ENCODE measurements around the gene ATP6V1G2.

DNA sequence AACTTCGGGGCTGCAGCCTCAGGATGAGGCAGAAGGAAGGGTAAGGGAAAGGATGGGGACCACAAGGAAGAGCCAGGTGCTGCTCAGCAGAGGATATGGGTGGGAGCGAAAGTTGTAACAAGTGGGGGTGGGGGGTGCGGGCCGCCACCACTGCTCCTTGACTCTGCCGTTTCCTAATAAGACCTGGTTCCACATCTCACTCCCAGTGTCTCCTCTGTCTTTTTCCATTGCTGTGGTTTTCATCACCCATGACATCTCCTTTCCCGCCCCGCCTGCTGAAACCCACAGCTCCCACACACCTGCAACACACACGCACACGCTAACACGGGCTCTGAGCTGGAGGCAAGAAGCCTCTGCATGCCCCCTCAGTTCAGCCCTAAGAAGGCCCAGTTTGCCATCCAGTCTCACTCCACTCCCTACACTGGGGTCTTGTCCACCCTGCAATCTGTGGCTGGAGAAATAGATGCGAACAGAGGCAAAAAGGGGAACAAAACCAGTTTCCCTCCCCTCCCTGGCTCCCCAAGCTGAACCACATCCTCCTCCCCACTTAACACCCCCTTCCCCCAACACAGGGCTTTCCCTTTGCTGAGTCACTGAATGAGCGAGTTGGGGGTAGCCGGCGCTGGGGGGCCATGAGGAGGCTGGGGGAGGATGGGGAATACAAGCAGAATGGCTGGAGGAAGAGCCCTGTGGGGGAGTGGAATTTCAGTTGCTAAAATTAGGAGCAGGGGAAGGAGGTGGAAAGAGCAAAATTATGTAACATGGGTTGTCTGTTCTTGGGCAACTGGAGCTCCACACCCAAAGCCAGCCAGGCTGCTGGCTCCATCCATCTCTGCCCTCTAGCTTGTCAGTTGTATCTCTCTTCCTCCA lies 12.5 kb upstream of the ATP6V1G2 start:
- TF ChIP-seq CTCF (IDR thresholded peaks at IDR 0.05) (no peak), EZH2 (IDR thresholded peaks at IDR 0.05) (no peak), EZH2phosphoT487 (IDR thresholded peaks at IDR 0.05) (no peak)

Data from neural progenitor cell (in vitro differentiated cells).